GM18507 (cell line): ENCODE data around the gene PEMT.

ENCODE experiments used
- DNase-seq: peaks from one replicate; pipeline ENCODE4 v3.0.0; 2011; ENCODE audit warnings: low read depth; ENCODE audit not compliant: insufficient read length; ENCODE audit errors: extremely low spot score
- FAIRE-seq: peaks from 2 replicates; lab custom pipeline; 2011; peaks lifted over from hg19 to GRCh38; lab: Jason Lieb, UNC

PEMT gene

GRCh38 chr17:17523001-17523730 is 68.3 kb downstream of the PEMT start:
- DNase-seq = no peak
- FAIRE-seq = no peak

GRCh38 chr17:17520599-17521232 is 70.8 kb downstream of the PEMT start:
- FAIRE-seq = no peak
- DNase-seq = no peak

GRCh38 chr17:17519886-17520285 is 71.6 kb downstream of the PEMT start:
- no peak for FAIRE-seq
- no peak for DNase-seq

GRCh38 chr17:17518951-17519350 is 72.6 kb downstream of the PEMT start:
- no peak for FAIRE-seq
- DNase-seq = no peak

- DNase-seq (no peak), FAIRE-seq (no peak)
These were observed 73.5 kb downstream of the PEMT start for GRCh38 chr17:17518014-17518413.

- FAIRE-seq (no peak), DNase-seq (no peak)
These were observed 74.4 kb downstream of the PEMT start for GRCh38 chr17:17516941-17517720.

GRCh38 chr17:17515934-17516930 is 75.3 kb downstream of the PEMT start:
- no peak for FAIRE-seq
- DNase-seq = no peak

GRCh38 chr17:17514993-17515933 is 76.2 kb downstream of the PEMT start:
- FAIRE-seq = no peak
- no peak for DNase-seq

GRCh38 chr17:17514361-17514992 is 77.0 kb downstream of the PEMT start:
- FAIRE-seq (no peak), DNase-seq (no peak)

GRCh38 chr17:17513626-17514025 is 77.9 kb downstream of the PEMT start:
- DNase-seq = no peak
- no peak for FAIRE-seq

GRCh38 chr17:17512866-17513265 is 78.6 kb downstream of the PEMT start:
- no peak for FAIRE-seq
- DNase-seq = no peak

GRCh38 chr17:17511881-17512858 is 79.3 kb downstream of the PEMT start:
- no peak for FAIRE-seq
- no peak for DNase-seq

GRCh38 chr17:17511293-17511741 is 80.2 kb downstream of the PEMT start:
- FAIRE-seq (no peak), DNase-seq (no peak)

GRCh38 chr17:17510456-17511292 is 80.8 kb downstream of the PEMT start:
- FAIRE-seq = no peak
- no peak for DNase-seq

- FAIRE-seq (no peak), DNase-seq (no peak)
These were observed 81.7 kb downstream of the PEMT start for GRCh38 chr17:17509601-17510425.
